GM21390 (cell line): Measurements from ENCODE around the gene REV3L.
"Not testable (repeated sequence)": the region's sequence is repeated elsewhere in the genome, so short reads cannot be mapped to it uniquely, and the experiment has no call there.

Source experiments
- ATAC-seq: cut with Tn5 transposase; IDR thresholded peaks from one replicate; pipeline ENCODE4 v1.9.1; 2021; ENCODE audit not compliant: unreplicated experiment

The REV3L gene

GRCh38 chr6:111499269-111499793 lies 16.3 kb upstream of the REV3L start:
- ATAC-seq: no peak

DNA sequence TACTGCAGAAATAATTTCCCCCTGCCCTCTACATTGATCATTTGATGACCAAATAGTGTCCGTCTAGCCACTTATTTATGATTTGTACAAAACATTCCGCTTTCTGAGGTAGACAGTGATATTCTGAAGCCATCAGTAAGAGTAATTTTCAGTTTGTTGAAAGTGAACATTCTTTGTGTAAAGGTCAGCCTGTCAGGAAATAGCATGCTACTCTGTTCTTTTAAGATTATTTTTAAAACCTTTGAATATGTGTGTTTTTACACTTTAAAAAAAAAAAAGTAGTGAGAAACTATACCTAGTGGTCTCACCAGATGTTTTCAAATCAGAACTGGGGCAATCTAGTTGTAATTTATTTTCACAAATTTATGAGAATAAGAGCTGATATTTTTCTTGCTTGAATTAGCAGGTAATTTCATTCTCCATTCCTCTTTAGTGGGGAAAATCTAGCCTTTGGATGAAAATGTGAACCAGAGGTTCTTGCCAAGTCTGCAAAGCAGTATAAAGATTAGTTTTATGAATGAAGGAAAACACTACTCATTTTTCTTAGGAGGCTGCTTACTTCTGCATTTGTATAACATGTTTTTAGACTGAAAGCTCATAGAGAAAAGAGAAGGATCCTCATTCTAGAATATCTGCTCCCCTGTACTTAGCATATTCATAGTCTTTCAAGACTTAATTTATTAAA lies 12.1 kb upstream of the REV3L start:
- ATAC-seq: no peak

- no peak for ATAC-seq
Observed at GRCh38 chr6:111492499-111492898, 9.5 kb upstream of the REV3L start.

DNA sequence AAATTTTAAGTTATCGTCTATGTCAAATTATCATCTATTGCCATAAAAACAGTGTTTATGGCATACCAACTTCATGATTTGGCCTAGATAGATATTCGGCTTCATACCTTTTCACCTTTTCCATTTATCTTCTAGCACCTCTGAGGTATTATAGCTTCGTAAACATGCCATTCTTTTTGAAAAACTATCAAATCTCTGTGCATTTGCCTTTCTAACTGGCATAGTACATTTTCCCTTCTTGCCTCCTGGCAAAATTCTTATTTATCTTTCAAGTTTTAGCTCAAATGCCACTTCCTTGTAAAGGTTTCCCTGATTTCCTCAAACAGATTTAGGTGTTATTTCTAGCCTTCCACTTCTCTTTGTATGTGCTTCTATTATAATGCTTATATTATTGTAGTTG lies 7.0 kb upstream of the REV3L start:
- ATAC-seq: no peak

GRCh38 chr6:111487661-111488060 lies 4.6 kb upstream of the REV3L start:
- ATAC-seq: peak; percentile 26

DNA sequence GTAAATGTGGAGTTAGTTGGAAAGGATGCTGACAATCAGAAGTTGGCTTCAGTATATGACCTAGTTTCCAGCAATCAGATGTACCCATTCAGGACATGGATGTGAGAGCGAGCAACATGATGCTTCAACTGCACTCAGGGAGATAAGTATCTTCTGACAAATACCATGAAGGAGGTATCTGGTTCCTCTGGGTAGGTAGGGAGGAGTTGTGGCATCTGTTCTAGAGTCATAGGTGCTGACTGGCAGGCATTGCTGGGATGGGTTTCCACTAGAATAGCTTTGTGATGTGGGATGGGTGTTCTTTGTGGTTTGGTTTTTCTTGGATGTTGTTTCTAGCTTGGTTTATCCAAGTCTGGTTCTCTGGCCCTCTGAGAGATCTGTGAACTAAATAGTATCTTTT lies 3.9 kb upstream of the REV3L start:
- ATAC-seq: no peak

GRCh38 chr6:111486475-111486874 lies 3.5 kb upstream of the REV3L start:
- no peak for ATAC-seq

DNA sequence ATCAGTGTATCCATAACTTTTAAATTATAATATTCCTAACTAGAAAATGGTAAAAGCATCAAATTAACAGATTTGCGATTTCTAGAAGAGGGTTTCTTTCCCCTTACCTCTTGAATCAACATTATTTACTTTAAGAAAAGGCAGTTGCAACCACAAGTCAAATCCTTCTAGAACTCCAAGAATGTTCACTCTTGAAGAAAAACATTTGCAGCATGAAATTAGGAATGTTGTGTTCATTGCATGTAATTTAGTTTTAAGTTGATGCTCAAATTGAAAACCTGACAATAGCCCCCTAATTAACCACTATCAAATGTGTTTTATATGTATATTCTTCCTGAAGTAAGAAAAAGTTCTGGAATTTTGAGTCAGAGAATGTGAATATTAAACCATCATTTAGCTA lies 2.3 kb upstream of the REV3L start:
- no peak for ATAC-seq

- no peak for ATAC-seq
Observed at GRCh38 chr6:111484633-111484930, 1.6 kb upstream of the REV3L start.

GRCh38 chr6:111483736-111484632 lies 966 bp upstream of the REV3L start:
- ATAC-seq: peak; percentile 49

GRCh38 chr6:111482188-111482958 lies 645 bp downstream of the REV3L start:
- ATAC-seq: peak; percentile 12

DNA sequence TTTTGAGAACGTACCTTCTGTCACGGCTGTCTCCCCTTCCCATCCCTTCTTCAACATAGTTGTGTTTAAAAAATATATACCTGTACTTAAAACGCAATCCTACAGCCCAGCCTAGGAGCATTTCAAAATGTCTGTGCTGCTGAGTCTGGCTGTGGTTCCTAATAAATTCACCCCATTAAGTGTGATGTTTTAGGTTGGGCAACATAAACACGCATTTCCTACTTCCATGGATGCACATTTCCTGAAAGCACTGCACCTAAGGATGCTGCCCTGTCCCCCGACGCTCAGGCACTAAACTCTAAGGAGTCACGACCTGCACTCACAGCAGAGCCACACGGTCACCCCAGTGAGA lies 1.2 kb downstream of the REV3L start:
- no peak for ATAC-seq

DNA sequence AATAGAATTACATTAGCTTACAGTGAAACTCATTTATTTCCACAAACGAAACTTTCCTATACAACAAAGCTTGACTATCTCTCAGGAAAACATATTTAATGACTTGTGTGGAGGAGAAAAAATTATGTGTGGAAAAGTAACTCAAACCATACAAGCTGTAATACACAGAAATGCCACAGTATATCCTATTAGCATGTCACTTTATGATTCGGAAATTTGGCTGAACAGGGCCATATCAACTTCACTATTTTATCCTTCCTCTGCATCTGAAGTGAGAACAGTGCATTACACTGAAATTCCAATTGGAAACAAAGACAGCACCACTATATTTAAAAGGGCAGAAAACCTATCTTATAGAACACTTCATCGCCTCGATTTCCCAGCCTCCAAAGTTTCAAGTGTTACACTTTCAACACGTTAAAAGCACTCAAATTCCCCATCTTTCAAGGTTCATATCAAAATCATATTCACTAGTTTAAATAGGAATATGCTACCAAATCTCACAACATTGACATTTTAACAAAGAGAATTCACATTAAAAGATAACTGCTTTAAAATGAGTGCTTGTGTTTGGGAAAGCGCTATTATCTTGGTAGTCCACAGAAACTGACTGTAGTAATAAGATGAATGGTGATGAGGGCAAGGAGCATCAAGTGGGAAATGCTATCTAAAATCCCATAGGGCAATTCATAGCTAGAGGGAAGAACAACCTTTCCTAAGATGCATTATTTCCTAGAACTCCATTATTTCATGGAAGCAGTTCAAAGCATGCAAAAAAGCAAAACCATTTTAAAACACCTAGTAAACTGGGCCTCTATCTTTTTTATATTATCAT lies 1.8 kb downstream of the REV3L start:
- no peak for ATAC-seq

DNA sequence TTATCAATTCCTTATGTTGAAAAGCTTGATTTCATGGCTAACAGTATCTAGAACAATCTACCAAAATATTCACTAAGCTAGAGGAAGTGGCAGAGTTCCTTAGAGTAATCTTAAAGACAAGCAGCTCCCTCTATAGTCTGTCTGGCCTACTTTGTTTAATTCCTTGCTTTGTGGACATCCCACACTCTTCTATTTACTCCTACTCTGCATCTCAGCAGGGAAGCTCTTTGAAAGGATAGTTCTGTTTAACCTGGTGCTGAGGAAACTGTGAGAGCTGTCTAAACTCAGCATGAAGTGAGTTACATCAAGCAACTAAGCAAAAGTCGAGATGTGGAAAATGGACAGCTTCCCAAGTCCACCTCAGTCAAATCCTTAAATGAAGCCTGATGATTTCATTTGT lies 4.3 kb downstream of the REV3L start:
- ATAC-seq: peak; percentile 19

- no peak for ATAC-seq
Observed at GRCh38 chr6:111478064-111478476, 4.9 kb downstream of the REV3L start.

- ATAC-seq: no peak
Observed at GRCh38 chr6:111477481-111477938, 5.5 kb downstream of the REV3L start.

GRCh38 chr6:111476061-111476460 lies 7.0 kb downstream of the REV3L start:
- ATAC-seq: not testable (repeated sequence)

- ATAC-seq: no peak
Observed at GRCh38 chr6:111474771-111475170, 8.2 kb downstream of the REV3L start.

GRCh38 chr6:111474106-111474505 lies 8.9 kb downstream of the REV3L start:
- no peak for ATAC-seq

- no peak for ATAC-seq
Observed at GRCh38 chr6:111472933-111473435, 10.0 kb downstream of the REV3L start.
